Stomach (tissue), 4 donors: Measurements from ENCODE around the gene LRRC3.

Source experiments
- POLR2A ChIP-seq, 4 donors: fragments of 450-650 bp; IDR thresholded peaks; one replicate each; pipeline ENCODE4 v1.6.1; 2016; ENCODE audit warnings: antibody characterized with exemption in 4 of 4, control low read depth in 2 of 4, mild to moderate bottlenecking in 1 of 4, moderate library complexity in 1 of 4
- TF ChIP-seq, protein P1 (sequence below), 7 experiments: fragments of 450-650 bp in 4 of 7; fragments of 200-600 bp in 3 of 7; sonication (generic) in 3 of 7; IDR thresholded peaks; one replicate each; pipeline ENCODE4 v1.5.1; 2016 to 2019; ENCODE audit warnings: antibody characterized with exemption in 7 of 7, control low read depth in 2 of 7, mild to moderate bottlenecking in 1 of 7

GRCh38 chr21:44494418-44494817, 39.1 kb downstream of the LRRC3 start:
- TF ChIP-seq, protein P1, sequence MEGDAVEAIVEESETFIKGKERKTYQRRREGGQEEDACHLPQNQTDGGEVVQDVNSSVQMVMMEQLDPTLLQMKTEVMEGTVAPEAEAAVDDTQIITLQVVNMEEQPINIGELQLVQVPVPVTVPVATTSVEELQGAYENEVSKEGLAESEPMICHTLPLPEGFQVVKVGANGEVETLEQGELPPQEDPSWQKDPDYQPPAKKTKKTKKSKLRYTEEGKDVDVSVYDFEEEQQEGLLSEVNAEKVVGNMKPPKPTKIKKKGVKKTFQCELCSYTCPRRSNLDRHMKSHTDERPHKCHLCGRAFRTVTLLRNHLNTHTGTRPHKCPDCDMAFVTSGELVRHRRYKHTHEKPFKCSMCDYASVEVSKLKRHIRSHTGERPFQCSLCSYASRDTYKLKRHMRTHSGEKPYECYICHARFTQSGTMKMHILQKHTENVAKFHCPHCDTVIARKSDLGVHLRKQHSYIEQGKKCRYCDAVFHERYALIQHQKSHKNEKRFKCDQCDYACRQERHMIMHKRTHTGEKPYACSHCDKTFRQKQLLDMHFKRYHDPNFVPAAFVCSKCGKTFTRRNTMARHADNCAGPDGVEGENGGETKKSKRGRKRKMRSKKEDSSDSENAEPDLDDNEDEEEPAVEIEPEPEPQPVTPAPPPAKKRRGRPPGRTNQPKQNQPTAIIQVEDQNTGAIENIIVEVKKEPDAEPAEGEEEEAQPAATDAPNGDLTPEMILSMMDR (IDR thresholded peaks at IDR 0.05) = no peak
- TF ChIP-seq POLR2A (IDR thresholded peaks at IDR 0.05) = no peak
